Measurements from ENCODE around the gene RRAGC.
A peak's percentile ranks its signal among the peaks of the same experiment; 100 is the strongest.
"Not testable (repeated sequence)": the region's sequence is repeated elsewhere in the genome, so short reads cannot be mapped to it uniquely, and the experiment has no call there.

RRAGC gene

GRCh38 chr1:38858833-38859560 lies 575 bp downstream of the RRAGC start:
- H3K4me3 ChIP-seq (ENCODE audit: low read depth, low read length), result peak overlapping the region; percentile 69
- TF ChIP-seq CTCF (IDR thresholded peaks at IDR 0.05; ENCODE audit: low read depth, low read length, missing control alignments), result no peak
- DNase-seq (ENCODE audit: low read depth), result peak; percentile 34

- TF ChIP-seq CTCF (IDR thresholded peaks at IDR 0.05; ENCODE audit: low read depth, low read length, missing control alignments), result no peak
- peak; percentile 48 for DNase-seq (ENCODE audit: low read depth)
- H3K4me3 ChIP-seq (ENCODE audit: low read depth, low read length), result no peak overlapping the region
Observed at GRCh38 chr1:38852780-38853179, 6.8 kb downstream of the RRAGC start.

GRCh38 chr1:38848071-38848470 lies 11.5 kb downstream of the RRAGC start:
- DNase-seq (ENCODE audit: low read depth), result peak; percentile 26
- H3K4me3 ChIP-seq (ENCODE audit: low read depth, low read length), result no peak overlapping the region
- TF ChIP-seq CTCF (IDR thresholded peaks at IDR 0.05; ENCODE audit: low read depth, low read length, missing control alignments), result no peak

- no peak for DNase-seq (ENCODE audit: low read depth)
- no peak overlapping the region for H3K4me3 ChIP-seq (ENCODE audit: low read depth, low read length)
- no peak for TF ChIP-seq CTCF (IDR thresholded peaks at IDR 0.05; ENCODE audit: low read depth, low read length, missing control alignments)
Observed at GRCh38 chr1:38846210-38846609, 13.4 kb downstream of the RRAGC start.

GRCh38 chr1:38845088-38845487 lies 14.5 kb downstream of the RRAGC start:
- H3K4me3 ChIP-seq (ENCODE audit: low read depth, low read length); DNase-seq (ENCODE audit: low read depth): not testable (repeated sequence)

- DNase-seq (ENCODE audit: low read depth), result no peak
- H3K4me3 ChIP-seq (ENCODE audit: low read depth, low read length), result no peak overlapping the region
- no peak for TF ChIP-seq CTCF (IDR thresholded peaks at IDR 0.05; ENCODE audit: low read depth, low read length, missing control alignments)
Observed at GRCh38 chr1:38840281-38840680, 19.3 kb downstream of the RRAGC start.

- no peak for DNase-seq (ENCODE audit: low read depth)
- TF ChIP-seq CTCF (IDR thresholded peaks at IDR 0.05; ENCODE audit: low read depth, low read length, missing control alignments), result no peak
- H3K4me3 ChIP-seq (ENCODE audit: low read depth, low read length), result no peak overlapping the region
Observed at GRCh38 chr1:38839363-38839762, 20.2 kb downstream of the RRAGC start.

GRCh38 chr1:38836316-38836715 lies 23.3 kb downstream of the RRAGC start:
- DNase-seq (ENCODE audit: low read depth); H3K4me3 ChIP-seq (ENCODE audit: low read depth, low read length): not testable (repeated sequence)
